GM21515 (cell line): ENCODE results near the gene ALOX12B.
"Not testable (repeated sequence)": the region's sequence is repeated elsewhere in the genome, so short reads cannot be mapped to it uniquely, and the experiment has no call there.

Source experiments
- ATAC-seq: cut with Tn5 transposase; IDR thresholded peaks from one replicate; pipeline ENCODE4 v1.9.1; 2021; ENCODE audit not compliant: unreplicated experiment

ALOX12B gene

DNA sequence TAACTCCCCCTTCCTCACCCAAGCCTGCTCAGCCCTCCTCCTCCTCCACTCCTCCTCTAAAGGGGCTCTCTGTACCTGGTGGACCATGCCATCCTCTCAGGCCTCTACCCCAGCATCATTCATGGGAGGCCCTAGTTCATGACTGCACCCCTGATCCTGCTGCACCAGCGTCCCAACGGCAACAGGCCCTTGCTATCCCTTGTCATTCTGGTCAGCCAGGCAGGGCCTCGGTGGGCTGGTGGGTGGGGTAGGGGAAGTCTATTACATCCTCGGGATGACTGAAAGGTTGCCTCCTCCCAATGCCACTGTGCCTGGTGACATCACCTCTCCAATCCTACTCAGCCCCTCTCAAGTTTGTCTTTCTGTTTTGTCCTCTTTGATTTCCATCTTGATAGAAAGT lies 19.7 kb downstream of the ALOX12B start:
- ATAC-seq = no peak

- ATAC-seq = no peak
Measured at GRCh38 chr17:8066841-8067775, 20.4 kb downstream of the ALOX12B start.

GRCh38 chr17:8064561-8065019 lies 22.9 kb downstream of the ALOX12B start:
- no peak for ATAC-seq

GRCh38 chr17:8063761-8064534 lies 23.6 kb downstream of the ALOX12B start:
- ATAC-seq = no peak

DNA sequence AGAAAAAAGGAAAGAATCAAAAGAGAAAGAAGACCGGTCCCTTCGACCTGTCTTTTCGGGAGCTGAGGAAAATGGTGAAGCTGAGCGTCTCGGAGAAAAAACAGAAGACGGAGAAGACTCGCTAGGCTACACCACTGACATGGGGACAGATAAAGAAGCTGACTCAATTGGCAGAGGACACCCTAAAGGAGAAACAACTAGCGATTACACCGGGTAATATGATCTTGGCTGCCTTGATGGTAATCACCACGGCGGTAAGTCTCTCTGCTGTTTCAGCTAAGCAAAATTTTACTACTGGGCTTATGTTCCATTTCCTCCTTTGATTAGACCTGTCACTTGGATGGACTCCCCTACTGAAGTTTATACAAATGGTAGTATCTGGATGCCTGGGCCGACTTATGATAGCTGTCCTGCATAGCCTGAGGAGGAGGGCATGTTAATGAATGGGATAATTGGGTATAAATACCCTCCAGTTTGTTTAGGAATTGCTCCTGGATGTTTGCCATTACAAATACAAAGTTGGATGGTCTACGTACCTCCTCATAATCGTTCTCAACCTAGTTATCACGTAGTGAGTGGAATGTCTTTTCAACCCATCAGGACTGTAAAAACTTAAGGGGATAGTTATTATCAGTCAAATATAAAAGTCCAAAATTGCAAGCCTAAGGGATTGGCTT lies 24.6 kb downstream of the ALOX12B start:
- no peak for ATAC-seq

GRCh38 chr17:8062435-8062806 lies 25.1 kb downstream of the ALOX12B start:
- ATAC-seq = no peak

DNA sequence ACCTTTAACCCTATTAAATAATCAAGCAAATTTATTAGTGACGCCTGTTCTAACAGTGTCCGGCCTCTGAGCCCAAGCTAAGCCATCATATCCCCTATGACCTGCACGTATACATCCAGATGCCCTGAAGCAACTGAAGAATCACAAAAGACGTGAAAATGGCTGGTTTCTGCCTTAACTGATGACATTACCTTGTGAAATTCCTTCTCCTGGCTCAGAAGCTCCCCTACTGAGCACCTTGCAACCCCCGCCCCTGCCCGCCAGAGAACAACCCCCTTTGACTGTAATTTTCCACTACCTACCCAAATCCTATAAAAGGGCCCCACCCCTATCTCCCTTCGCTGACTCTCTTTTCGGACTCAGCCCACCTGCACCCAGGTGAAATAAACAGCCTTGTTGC lies 25.7 kb downstream of the ALOX12B start:
- ATAC-seq = not testable (repeated sequence)

DNA sequence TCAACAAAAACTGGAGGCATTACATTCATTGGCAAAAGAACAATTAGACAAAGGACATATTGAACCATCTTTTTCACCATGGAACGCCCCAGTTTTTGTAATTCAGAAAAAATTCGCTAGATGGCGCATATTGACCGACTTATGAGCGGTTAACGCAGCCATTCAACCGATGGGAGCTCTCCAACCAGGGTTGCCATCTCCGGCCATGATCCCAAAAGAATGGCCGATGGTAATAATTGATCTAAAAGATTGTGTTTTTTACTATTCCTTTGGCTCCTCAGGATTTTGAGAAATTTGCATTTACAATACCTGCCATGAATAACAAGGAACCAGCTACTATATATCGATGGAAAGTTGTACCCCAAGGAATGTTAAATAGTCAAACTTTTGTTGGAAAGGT lies 27.2 kb downstream of the ALOX12B start:
- ATAC-seq = no peak

DNA sequence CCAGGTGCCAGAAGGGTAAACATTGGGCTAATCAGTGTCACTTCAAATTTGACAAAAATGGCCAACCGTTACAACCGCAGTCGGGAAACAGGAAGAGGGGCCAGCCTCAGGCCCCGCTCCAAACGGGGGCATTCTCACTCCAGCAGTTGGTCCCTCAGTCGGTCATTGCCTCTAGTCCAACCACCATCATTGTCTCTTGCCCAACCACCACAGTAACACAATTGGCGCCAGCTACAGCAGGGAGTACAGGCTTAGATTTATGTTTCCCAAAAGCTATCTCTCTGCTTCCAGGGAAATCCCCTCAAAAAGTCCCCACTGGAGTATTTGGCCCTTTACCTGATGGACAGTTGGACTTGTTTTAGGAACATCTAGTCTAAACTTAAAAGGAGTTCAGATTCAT lies 28.4 kb downstream of the ALOX12B start:
- ATAC-seq = no peak

DNA sequence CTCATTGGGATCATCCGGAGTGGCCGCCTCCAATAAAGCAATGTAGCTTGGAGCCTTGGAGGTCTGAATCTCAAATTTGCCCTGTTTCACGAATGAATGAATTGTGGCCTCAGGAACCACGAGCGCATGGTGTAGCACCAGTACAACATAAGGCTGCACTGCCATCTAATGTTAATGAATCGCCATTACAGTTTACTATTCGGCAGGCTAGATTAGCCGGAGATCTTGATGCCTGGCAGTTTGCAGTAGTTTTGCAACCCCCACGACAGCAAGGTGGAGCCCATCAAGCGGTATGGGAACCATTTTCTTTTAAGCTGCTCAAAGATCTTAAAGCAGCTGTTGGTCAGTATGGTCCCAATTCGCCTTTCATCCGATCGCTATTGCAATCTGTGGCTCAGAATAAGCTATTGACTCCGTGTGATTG lies 29.8 kb downstream of the ALOX12B start:
- no peak for ATAC-seq

- no peak for ATAC-seq
Measured at GRCh38 chr17:8056976-8057625, 30.4 kb downstream of the ALOX12B start.

GRCh38 chr17:8056232-8056975 lies 31.1 kb downstream of the ALOX12B start:
- ATAC-seq = no peak

- no peak for ATAC-seq
Measured at GRCh38 chr17:8055851-8056231, 31.7 kb downstream of the ALOX12B start.

DNA sequence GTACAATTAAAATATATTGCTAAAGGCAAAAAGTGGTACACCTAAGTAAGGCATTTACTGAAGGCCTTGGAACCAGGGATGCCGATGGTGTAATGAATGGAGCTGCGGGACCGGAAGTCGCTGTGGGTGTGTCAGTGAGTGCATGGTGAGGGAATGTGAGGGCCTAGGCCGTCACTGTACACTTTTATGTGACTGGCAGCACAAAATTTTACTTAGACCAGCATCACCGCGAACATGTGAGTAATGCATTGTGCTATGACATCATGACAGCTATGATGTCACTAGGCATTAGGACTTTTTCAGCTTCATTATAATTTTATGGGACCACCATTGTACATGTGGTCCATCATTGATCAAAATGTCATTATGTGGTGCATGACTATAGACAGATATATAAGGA lies 33.9 kb downstream of the ALOX12B start:
- no peak for ATAC-seq

GRCh38 chr17:8052256-8053252 lies 35.0 kb downstream of the ALOX12B start:
- no peak for ATAC-seq

DNA sequence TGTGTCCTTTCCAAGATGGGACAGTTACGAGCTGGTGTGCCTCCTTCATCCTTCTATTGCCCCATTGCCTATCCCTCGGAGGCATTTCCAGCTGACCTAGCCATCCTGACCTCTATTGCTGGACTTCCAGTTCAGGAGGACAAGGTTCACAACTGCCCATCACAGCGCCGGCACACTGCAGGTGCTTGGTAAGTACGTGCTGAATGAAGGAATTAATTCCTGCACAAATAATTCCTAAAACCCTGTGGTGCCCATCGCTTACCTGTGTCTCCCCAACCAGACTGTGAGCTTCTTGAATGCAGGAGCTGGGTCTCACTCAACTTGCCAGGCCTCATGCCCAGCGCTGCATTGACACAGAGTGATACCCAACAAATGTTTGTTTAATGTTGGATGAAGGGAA lies 35.7 kb downstream of the ALOX12B start:
- ATAC-seq = no peak

- no peak for ATAC-seq
Measured at GRCh38 chr17:8048736-8049135, 38.8 kb downstream of the ALOX12B start.

DNA sequence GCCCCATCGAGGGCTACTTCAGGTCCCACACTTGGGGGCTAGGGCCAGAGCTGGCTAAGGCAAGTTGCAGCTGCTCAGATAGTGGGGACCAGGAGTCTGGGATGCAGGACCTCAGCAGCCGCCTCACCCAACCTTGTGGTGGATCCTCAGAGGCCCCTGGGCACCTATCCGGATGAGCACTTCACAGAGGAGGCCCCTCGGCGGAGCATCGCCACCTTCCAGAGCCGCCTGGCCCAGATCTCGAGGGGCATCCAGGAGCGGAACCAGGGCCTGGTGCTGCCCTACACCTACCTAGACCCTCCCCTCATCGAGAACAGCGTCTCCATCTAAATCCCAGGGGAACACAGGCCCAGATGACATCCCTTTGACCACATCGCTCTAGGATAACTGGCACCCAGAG lies 39.3 kb downstream of the ALOX12B start:
- ATAC-seq = no peak

- ATAC-seq = no peak
Measured at GRCh38 chr17:8047769-8048110, 39.8 kb downstream of the ALOX12B start.
